Amniotic epithelial cell (primary cell): ENCODE results near the gene ZNF630.
A peak's percentile ranks its signal among the peaks of the same experiment; 100 is the strongest.
"Not testable (repeated sequence)": the region's sequence is repeated elsewhere in the genome, so short reads cannot be mapped to it uniquely, and the experiment has no call there.

Source experiments
- DNase-seq: peaks from one replicate; pipeline ENCODE4 v3.0.0-alpha.2; 2010; ENCODE audit warnings: low read depth

The ZNF630 gene

GRCh38 chrX:48028091-48028490 lies 43.3 kb downstream of the ZNF630 start:
- no peak for DNase-seq

GRCh38 chrX:48027545-48027944 lies 43.9 kb downstream of the ZNF630 start:
- not testable (repeated sequence) for DNase-seq

GRCh38 chrX:48025561-48025960 lies 45.9 kb downstream of the ZNF630 start:
- peak; percentile 49 for DNase-seq

- no peak for DNase-seq
Measured at GRCh38 chrX:48022738-48023137, 48.7 kb downstream of the ZNF630 start.

- no peak for DNase-seq
Measured at GRCh38 chrX:48022100-48022499, 49.3 kb downstream of the ZNF630 start.

GRCh38 chrX:48021026-48021900 lies 50.2 kb downstream of the ZNF630 start:
- peak; percentile 84 for DNase-seq

- not testable (repeated sequence) for DNase-seq
Measured at GRCh38 chrX:48020472-48020871, 51.0 kb downstream of the ZNF630 start.

- not testable (repeated sequence) for DNase-seq
Measured at GRCh38 chrX:48019892-48020291, 51.5 kb downstream of the ZNF630 start.

GRCh38 chrX:48016583-48017310 lies 54.7 kb downstream of the ZNF630 start:
- not testable (repeated sequence) for DNase-seq

- not testable (repeated sequence) for DNase-seq
Measured at GRCh38 chrX:48009445-48009960, 61.9 kb downstream of the ZNF630 start.
